GM12878 (cell line): ENCODE measurements around the gene XIRP1. TPM values are rescaled to one million over a fixed set of nuclear protein-coding genes. Genes with fewer than 3 reads are reported as not detected.

Source experiments
- ATAC-seq: fragments of 200-7000 bp; cut with Tn5 transposase; 3 replicates; pipeline ENCODE4 v1.9.1; 2020; ENCODE audit warnings: mild to moderate bottlenecking, moderate library complexity
- BruUV-seq: library from RNA; stranded (reverse); fragments of 400-500 nt; replicated peaks from 2 replicates; lab custom pipeline; 2021; lab: Mats Ljungman, UMichigan
- CTCF ChIA-PET: fragments of 300-600 bp; sonication (Branson Sonifier 250); formaldehyde crosslinking; extraction: SDS; loops from one replicate; lab custom pipeline; 2021; ENCODE audit warnings: inconsistent platforms; lab: Yijun Ruan, JAX
- POLR2A ChIA-PET: fragments of 350-600 bp; formaldehyde crosslinking; extraction: SDS; loops from one replicate; lab custom pipeline; 2021; ENCODE audit warnings: inconsistent platforms; lab: Charles Lee
- RAD21 ChIA-PET: fragments of 300-600 bp; sonication (Branson Sonifier 250); formaldehyde crosslinking; loops from one replicate; lab custom pipeline; 2023; ENCODE audit warnings: antibody characterized with exemption; ENCODE audit not compliant: unreplicated experiment; lab: Charles Lee
- SMC1A ChIA-PET: fragments of 300-600 bp; sonication (Branson Sonifier 250); formaldehyde crosslinking; loops from one replicate; lab custom pipeline; 2023; ENCODE audit not compliant: unreplicated experiment, uncharacterized antibody; lab: Charles Lee
- DNase-seq: peaks from one replicate; pipeline ENCODE4 v3.0.0-alpha.2; 2011; ENCODE audit warnings: low read depth, low spot score
- FAIRE-seq: peaks from 3 replicates; lab custom pipeline; 2011; peaks lifted over from hg19 to GRCh38; lab: Jason Lieb, UNC
- H2AFZ ChIP-seq: 2 replicates; pipeline ENCODE4 v1.6.0; 2011; ENCODE audit warnings: low read depth, low read length, control low read depth; ENCODE audit not compliant: control insufficient read depth
- H3K27ac ChIP-seq: 2 replicates; pipeline ENCODE4 v1.5.1; 2011; ENCODE audit warnings: control low read depth; ENCODE audit not compliant: control insufficient read depth, insufficient read depth
- H3K27me3 ChIP-seq, 2 experiments: replicated peaks in 1 of 2; 2 replicates each; pipeline versions ENCODE4 v1.6.0 to v1.6.1; 2011; ENCODE audit warnings: low read length in 1 of 2; ENCODE audit not compliant: control insufficient read depth in 2 of 2, insufficient read depth in 2 of 2
- H3K36me3 ChIP-seq, 2 experiments: 2 replicates each; pipeline ENCODE4 v1.5.1; 2011; ENCODE audit warnings: low read length in 1 of 2; ENCODE audit not compliant: control insufficient read depth in 2 of 2, insufficient read depth in 2 of 2
- H3K4me1 ChIP-seq: 2 replicates; pipeline ENCODE4 v1.6.1; 2011; ENCODE audit warnings: mild to moderate bottlenecking, low read length, moderate library complexity, mixed read lengths; ENCODE audit not compliant: control insufficient read depth, insufficient read depth
- H3K4me2 ChIP-seq: 2 replicates; pipeline ENCODE4 v1.6.0; 2011; ENCODE audit warnings: control low read depth; ENCODE audit not compliant: control insufficient read depth, insufficient read depth
- H3K4me3 ChIP-seq: fragments of 200-600 bp; sonication (generic); 2 replicates; pipeline ENCODE4 v1.5.1; 2016
- H3K79me2 ChIP-seq: 2 replicates; pipeline ENCODE4 v1.6.0; 2011; ENCODE audit warnings: low read length; ENCODE audit not compliant: control insufficient read depth, insufficient read depth
- H3K9ac ChIP-seq: 2 replicates; pipeline ENCODE4 v1.8.0; 2011; ENCODE audit warnings: low read length, control low read depth, mixed read lengths; ENCODE audit not compliant: control insufficient read depth, insufficient read depth
- H3K9me3 ChIP-seq: replicated peaks from 3 replicates; pipeline ENCODE4 v1.5.1; 2011; ENCODE audit warnings: mild to moderate bottlenecking, low read length; ENCODE audit not compliant: control insufficient read depth, insufficient read depth
- H4K20me1 ChIP-seq: 2 replicates; pipeline ENCODE4 v1.6.0; 2011; ENCODE audit not compliant: control insufficient read depth, insufficient read depth
- CREB1 ChIP-seq: IDR thresholded peaks from 2 replicates; pipeline ENCODE4 v1.6.1; 2012; ENCODE audit warnings: low read depth, mild to moderate bottlenecking, inconsistent platforms
- MYB ChIP-seq: fragments of 150-350 bp; IDR thresholded peaks from 2 replicates; pipeline ENCODE4 v1.6.1; 2014; ENCODE audit warnings: mild to moderate bottlenecking, low read depth, low read length, borderline replicate concordance
- RB1 ChIP-seq: fragments of 450-650 bp; formaldehyde crosslinking; IDR thresholded peaks from 2 replicates; pipeline ENCODE4 v1.6.1; 2017; ENCODE audit warnings: mild to moderate bottlenecking, borderline replicate concordance
- SIX5 ChIP-seq: IDR thresholded peaks from 2 replicates; pipeline ENCODE4 v1.6.1; 2011; ENCODE audit warnings: mild to moderate bottlenecking, low read depth, low read length, moderate library complexity; ENCODE audit not compliant: severe bottlenecking
- SMARCA5 ChIP-seq: fragments of 450-650 bp; IDR thresholded peaks from 2 replicates; pipeline ENCODE4 v1.6.1; 2017; ENCODE audit warnings: mild to moderate bottlenecking
- SREBF2 ChIP-seq: IDR thresholded peaks from 2 replicates; pipeline ENCODE4 v1.6.1; 2012; ENCODE audit warnings: mild to moderate bottlenecking, low read length
- SRF ChIP-seq, 2 experiments: IDR thresholded peaks; 2 replicates each; pipeline ENCODE4 v1.6.1; 2011; ENCODE audit warnings: low read depth in 2 of 2, low read length in 2 of 2, mild to moderate bottlenecking in 1 of 2, moderate library complexity in 1 of 2
- WGBS: methylation state at CpG from one replicate; pipeline ENCODE4 v1.1.6; 2016; ENCODE audit warnings: low lambda C conversion rate; ENCODE audit not compliant: insufficient replicate concordance, insufficient coverage; ENCODE audit errors: missing lambda C conversion rate; 5-methylcytosine and 5-hydroxymethylcytosine counted together
- in situ Hi-C: fragments of 300-500 bp; cut with MboI; formaldehyde crosslinking; loops from 9 replicates; pipeline ENCODE4 v1.14.3; 2018; ENCODE audit warnings: mixed read lengths
- intact Hi-C: fragments of 100-400 bp; cut with micrococcal nuclease; formaldehyde crosslinking; loops from one replicate; pipeline ENCODE4 v1.14.2; 2022; ENCODE audit not compliant: unreplicated experiment
- polyA plus RNA-seq, 11 experiments: library from polyadenylated mRNA; depleted of rRNA in 4 of 11; unstranded in 6 of 11; stranded (reverse) in 5 of 11; fragments of >200 nt; fragmentation: Nextera tagmentation in 4 of 11; fragmentation: Illumina TruSeq in 1 of 11; extraction: Ambion mirVana in 4 of 11; extraction: Trizol in 1 of 11; gene quantifications; 1 replicate in 1 of 11; 2 replicates in 10 of 11; pipeline versions ENCODE4 v1.2.1 to v1.2.3, GENCODE V29; 2011 to 2016; ENCODE audit warnings: inconsistent platforms in 2 of 11, missing spikeins in 2 of 11, low read depth in 1 of 11
- total RNA-seq, 4 experiments: library from RNA; depleted of rRNA in 3 of 4; stranded (reverse); fragments of >200 nt in 3 of 4; fragmentation: Illumina TruSeq in 1 of 4; extraction: Trizol in 1 of 4; gene quantifications; 2 replicates each; pipeline versions ENCODE4 v1.2.1 to v1.2.3, GENCODE V29; 2013 to 2021
- TF ChIP-seq, protein P1 (sequence below): IDR thresholded peaks from 2 replicates; pipeline ENCODE4 v1.6.1; 2011; ENCODE audit warnings: borderline replicate concordance, low read depth, mild to moderate bottlenecking, moderate library complexity, mixed read lengths, low read length; ENCODE audit not compliant: insufficient read depth; ENCODE audit errors: extremely low read length

XIRP1 gene
- total and polyA plus RNA-seq, 10 of the 15 experiments (the other 5 are each of a cell fraction or from before 2014, with no cell fraction given): 0.03 to 0.38 (median 0.08) TPM; not detected in 1

- H3K9me3 ChIP-seq: no peaks in the 10 kb centered on the region
- 60% methylated on average over 7 of the region's 7 CpGs for WGBS
- H3K27ac ChIP-seq: no peak overlapping the region
- CTCF ChIA-PET: interaction anchor here (1.0 to 1.8 kb wide), 5 partner anchors 9 to 110 kb away, joined by 3 to 6 read pairs (median 4); no protein-coding TSS in a partner anchor
- peak overlapping the region; percentile 30; the same call in 1 of the 2 replicates for H3K4me3 ChIP-seq
- BruUV-seq: no TSS peak
- TF ChIP-seq SIX5 (no peak), MYB (no peak), CREB1 (no peak), SRF (IDR thresholded peaks at IDR 0.05; ENCODE audit: low read depth in 2 of 2, low read length in 2 of 2) (no peak), SMARCA5 (no peak), SREBF2 (no peak), RB1 (no peak)
- TF ChIP-seq, protein P1, sequence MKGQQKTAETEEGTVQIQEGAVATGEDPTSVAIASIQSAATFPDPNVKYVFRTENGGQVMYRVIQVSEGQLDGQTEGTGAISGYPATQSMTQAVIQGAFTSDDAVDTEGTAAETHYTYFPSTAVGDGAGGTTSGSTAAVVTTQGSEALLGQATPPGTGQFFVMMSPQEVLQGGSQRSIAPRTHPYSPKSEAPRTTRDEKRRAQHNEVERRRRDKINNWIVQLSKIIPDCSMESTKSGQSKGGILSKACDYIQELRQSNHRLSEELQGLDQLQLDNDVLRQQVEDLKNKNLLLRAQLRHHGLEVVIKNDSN: no peak
- H3K36me3 ChIP-seq: no peaks in the 10 kb centered on the region
- RAD21 ChIA-PET: interaction anchor here (1.3 to 16.9 kb wide), 2 partner anchors 80 to 107 kb away, joined by 3 to 456 read pairs; no protein-coding TSS in a partner anchor
- no peaks in the 10 kb centered on the region for H4K20me1 ChIP-seq
- SMC1A ChIA-PET: interaction anchor here (1.0 to 25.3 kb wide), 2 partner anchors 35 to 105 kb away, joined by 3 to 648 read pairs; partner anchors contain the start of gene CX3CR1
- in situ Hi-C loops (no loop called here), intact Hi-C loops (loop anchor here (2.0 kb wide), 1 partner anchor 81 kb away; no protein-coding TSS in a partner anchor)
- no peaks in the 10 kb centered on the region for H3K27me3 ChIP-seq
- FAIRE-seq (no peak), DNase-seq (no peak), ATAC-seq (no peak)
- POLR2A ChIA-PET: no interaction called here
- no peaks in the 10 kb centered on the region for H3K79me2 ChIP-seq
- H3K9ac ChIP-seq: no peak overlapping the region
- H2AFZ ChIP-seq: peak overlapping the region; percentile 58
- peaks cover 12% of the 10 kb centered on the region for H3K4me1 ChIP-seq
- no peak overlapping the region; the same call in 1 of the 2 replicates for H3K4me2 ChIP-seq
Observed at GRCh38 chr3:39181408-39182335, 10.7 kb downstream of the XIRP1 start.
